Activated naive CD4-positive, alpha-beta T cell treated with anti-CD3 and anti-CD28 coated beads, Interleukin-2, amount 10 ng/mL, durations not matched to agents 7 days and 5 days (primary cell): ENCODE measurements around the gene KLK4.
A peak's percentile ranks its signal among the peaks of the same experiment; 100 is the strongest.

Source experiments
- CTCF ChIA-PET: fragments of 350-600 bp; sonication (Branson Sonifier 250); formaldehyde crosslinking; loops from one replicate; lab custom pipeline; 2021; ENCODE audit warnings: antibody characterized with exemption; lab: Charles Lee
- DNase-seq: peaks from one replicate; pipeline ENCODE4 v3.0.0-alpha.2; 2020
- H3K27ac Mint-ChIP-seq: one replicate; pipeline ENCODE4 v1.8.0; 2021; ENCODE audit warnings: mild to moderate bottlenecking, moderate library complexity, mixed read lengths
- H3K27me3 Mint-ChIP-seq: one replicate; pipeline ENCODE4 v1.8.0; 2021; ENCODE audit warnings: mild to moderate bottlenecking, mixed read lengths
- H3K36me3 Mint-ChIP-seq: one replicate; pipeline ENCODE4 v1.8.0; 2021; ENCODE audit warnings: mixed read lengths
- H3K4me1 Mint-ChIP-seq: one replicate; pipeline ENCODE4 v1.8.0; 2021; ENCODE audit warnings: mixed read lengths
- H3K4me3 Mint-ChIP-seq: one replicate; pipeline ENCODE4 v1.8.0; 2021; ENCODE audit warnings: mild to moderate bottlenecking, moderate library complexity, mixed read lengths
- H3K9me3 Mint-ChIP-seq: one replicate; pipeline ENCODE4 v1.8.0; 2021; ENCODE audit warnings: mixed read lengths

KLK4 gene

DNA sequence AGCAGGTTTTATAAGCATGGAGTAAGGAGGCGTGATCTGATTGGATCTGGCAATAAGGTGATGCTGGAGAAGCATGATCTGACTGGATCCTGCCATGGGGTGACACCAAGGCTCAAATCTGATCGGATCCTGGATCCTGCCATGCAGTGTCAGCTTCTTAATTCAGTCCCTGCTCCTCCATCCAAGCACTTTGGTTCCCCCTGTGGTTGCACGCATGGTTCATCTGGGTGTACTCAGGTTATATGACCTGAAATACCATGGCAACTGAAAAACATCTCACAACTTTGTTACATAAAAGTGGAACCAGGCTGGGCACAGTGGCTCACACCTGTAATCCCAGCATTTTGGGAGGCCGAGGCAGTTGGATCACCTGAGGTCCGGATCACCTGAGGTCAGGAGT lies 17.6 kb upstream of the KLK4 start:
- Mint-ChIP-seq H3K27ac (no peak overlapping the region), H3K36me3 (no peaks in the 10 kb centered on the region), H3K27me3 (peaks cover 21% of the 10 kb centered on the region), H3K4me1 (peaks cover 3% of the 10 kb centered on the region), H3K9me3 (no peaks in the 10 kb centered on the region), H3K4me3 (no peak overlapping the region)
- CTCF ChIA-PET, result interaction anchor here (1.0 kb wide), 1 partner anchor 168 kb away, joined by 3 read pairs; no protein-coding TSS in a partner anchor
- no peak for DNase-seq

DNA sequence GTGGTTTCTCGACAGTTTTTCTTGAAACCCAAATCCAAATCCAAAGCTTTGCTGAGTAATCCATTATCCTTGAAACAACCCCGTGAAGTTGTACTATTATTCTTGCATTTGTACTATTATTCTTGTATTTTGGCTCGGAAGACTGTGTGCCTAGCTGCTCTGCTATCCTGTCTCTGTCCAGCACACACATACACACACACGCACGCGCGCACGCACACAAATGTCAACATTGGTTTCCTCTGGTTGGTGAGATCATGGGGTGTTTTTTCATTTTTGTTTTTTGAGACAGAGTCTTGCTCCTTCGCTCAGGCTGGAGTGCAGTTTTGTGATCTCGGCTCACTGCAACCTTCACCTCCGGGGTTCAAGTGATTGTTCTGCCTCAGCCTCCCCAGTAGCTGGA lies 14.9 kb upstream of the KLK4 start:
- Mint-ChIP-seq H3K27me3 (peaks cover 26% of the 10 kb centered on the region), H3K36me3 (no peaks in the 10 kb centered on the region), H3K27ac (no peak overlapping the region), H3K9me3 (no peaks in the 10 kb centered on the region), H3K4me3 (no peak overlapping the region), H3K4me1 (peaks cover 11% of the 10 kb centered on the region)
- CTCF ChIA-PET, result interaction anchor here (0.8 kb wide), 1 partner anchor 170 kb away, joined by 3 read pairs; no protein-coding TSS in a partner anchor
- DNase-seq, result no peak

DNA sequence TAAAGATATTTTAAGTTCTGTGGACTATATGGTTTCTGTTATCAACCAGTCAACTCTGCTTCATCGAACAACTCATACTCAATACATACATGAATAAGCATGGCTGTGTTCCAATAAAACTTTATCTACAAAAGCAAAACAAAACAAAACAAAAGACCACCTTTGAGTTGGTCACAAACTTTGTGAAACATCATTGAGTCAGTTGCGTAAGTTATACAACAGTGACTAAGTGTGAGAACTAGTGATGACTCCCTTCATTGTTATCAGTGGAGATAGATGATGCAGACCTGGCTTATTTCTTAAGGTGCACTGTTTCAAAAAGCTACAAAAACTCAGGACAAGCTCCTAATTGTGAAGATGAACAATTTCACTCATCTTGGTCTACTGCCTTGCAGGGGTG lies 14.5 kb upstream of the KLK4 start:
- H3K4me1 Mint-ChIP-seq, result peaks cover 11% of the 10 kb centered on the region

GRCh38 chr19:50924586-50924985 lies 13.4 kb upstream of the KLK4 start:
- DNase-seq, result no peak
- Mint-ChIP-seq H3K27ac (no peak overlapping the region), H3K4me3 (no peak overlapping the region), H3K36me3 (no peaks in the 10 kb centered on the region), H3K9me3 (no peaks in the 10 kb centered on the region), H3K4me1 (peaks cover 8% of the 10 kb centered on the region), H3K27me3 (peaks cover 14% of the 10 kb centered on the region)
- CTCF ChIA-PET, result interaction anchor here (0.6 to 1.2 kb wide), 3 partner anchors 9 to 219 kb away, joined by 3 to 4 read pairs (median 3); no protein-coding TSS in a partner anchor

More for the DNA sequence above, 14.5 kb upstream of the KLK4 start:
- H3K27ac Mint-ChIP-seq, result no peak overlapping the region
- no peaks in the 10 kb centered on the region for H3K9me3 Mint-ChIP-seq
- peaks cover 22% of the 10 kb centered on the region for H3K27me3 Mint-ChIP-seq
- CTCF ChIA-PET, result interaction anchor here (0.8 to 1.2 kb wide), 2 partner anchors 171 kb away, joined by 3 read pairs; no protein-coding TSS in a partner anchor
- no peak overlapping the region for H3K4me3 Mint-ChIP-seq
- DNase-seq, result no peak
- H3K36me3 Mint-ChIP-seq, result no peaks in the 10 kb centered on the region

GRCh38 chr19:50922317-50922853 lies 11.2 kb upstream of the KLK4 start:
- no peaks in the 10 kb centered on the region for H3K9me3 Mint-ChIP-seq
- no peak overlapping the region for H3K27ac Mint-ChIP-seq
- peaks cover 8% of the 10 kb centered on the region for H3K4me1 Mint-ChIP-seq
- peak; percentile 84 for DNase-seq
- no peaks in the 10 kb centered on the region for H3K36me3 Mint-ChIP-seq
- H3K27me3 Mint-ChIP-seq, result peaks cover 11% of the 10 kb centered on the region
- CTCF ChIA-PET, result interaction anchor here (0.6 to 2.4 kb wide), 22 partner anchors 8 to 385 kb away, joined by 3 to 15 read pairs (median 4); partner anchors contain the start of genes ACP4, CLEC11A and KLK4
- H3K4me3 Mint-ChIP-seq, result no peak overlapping the region

- Mint-ChIP-seq H3K4me3 (no peak overlapping the region), H3K27me3 (peaks cover 17% of the 10 kb centered on the region), H3K27ac (no peak overlapping the region), H3K4me1 (peaks cover 8% of the 10 kb centered on the region), H3K36me3 (no peaks in the 10 kb centered on the region), H3K9me3 (no peaks in the 10 kb centered on the region)
- no peak for DNase-seq
- CTCF ChIA-PET, result interaction anchor here (0.6 to 2.4 kb wide), 23 partner anchors 9 to 384 kb away, joined by 3 to 15 read pairs (median 4); partner anchors contain the start of genes ACP4, CLEC11A and KLK4
Measured at GRCh38 chr19:50921426-50922316, 10.5 kb upstream of the KLK4 start.

GRCh38 chr19:50916069-50916468 lies 4.9 kb upstream of the KLK4 start:
- H3K9me3 Mint-ChIP-seq, result no peaks in the 10 kb centered on the region

DNA sequence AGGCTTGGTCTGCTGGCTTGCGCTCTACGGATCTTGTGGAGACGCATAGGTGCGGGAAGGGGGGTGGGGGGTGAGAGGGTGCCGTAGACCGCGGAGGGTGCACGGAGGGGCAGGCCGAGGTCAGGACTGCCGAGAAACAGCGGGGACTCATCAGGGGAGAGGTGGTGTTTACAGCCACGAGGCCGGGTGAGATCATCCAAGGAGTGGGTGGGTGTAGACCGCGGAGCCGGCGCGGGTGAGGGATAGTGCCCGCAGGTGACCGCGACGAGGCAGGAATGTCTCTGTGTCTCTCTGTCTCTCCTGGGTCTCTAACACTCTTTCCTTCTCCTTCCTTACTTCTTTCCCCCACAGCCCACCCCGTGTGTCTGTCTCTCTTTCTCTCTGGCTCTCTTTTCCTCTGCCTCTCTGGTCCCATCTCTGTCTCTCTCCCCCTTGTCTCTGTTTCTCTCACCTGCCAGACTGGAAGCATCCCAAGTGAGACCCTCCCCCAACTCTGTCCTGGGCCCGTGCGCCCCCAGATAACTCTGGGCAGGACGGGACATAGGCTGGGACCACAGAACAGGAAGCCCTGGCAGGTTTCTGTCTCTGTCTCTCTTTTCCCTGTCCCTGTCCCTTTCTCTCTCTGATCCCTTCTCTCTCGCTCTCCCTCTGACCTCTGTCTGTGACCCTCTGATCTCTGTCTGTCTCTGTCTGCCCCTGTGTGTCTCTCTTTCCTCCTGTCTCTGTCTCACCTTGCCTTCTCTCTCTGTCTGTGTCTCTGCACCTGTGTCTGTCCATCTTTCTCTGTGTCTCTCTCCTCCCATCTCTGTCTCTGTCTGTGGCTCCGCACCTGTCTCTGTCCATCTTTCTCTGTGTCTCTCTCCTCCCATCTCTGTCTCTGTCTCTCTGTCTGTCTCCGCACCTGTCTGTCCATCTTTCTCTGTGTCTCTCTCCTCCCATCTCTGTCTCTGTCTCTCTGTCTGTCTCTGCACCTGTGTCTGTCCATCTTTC lies 1.8 kb upstream of the KLK4 start:
- H3K4me3 Mint-ChIP-seq, result no peak overlapping the region
- H3K36me3 Mint-ChIP-seq, result no peaks in the 10 kb centered on the region
- H3K27ac Mint-ChIP-seq, result no peak overlapping the region
- DNase-seq, result no peak
- no peaks in the 10 kb centered on the region for H3K9me3 Mint-ChIP-seq
- H3K27me3 Mint-ChIP-seq, result peaks cover 6% of the 10 kb centered on the region
- CTCF ChIA-PET, result no interaction called here
- H3K4me1 Mint-ChIP-seq, result peaks cover 3% of the 10 kb centered on the region

More at GRCh38 chr19:50916069-50916468, 4.9 kb upstream of the KLK4 start:
- Mint-ChIP-seq H3K4me3 (no peak overlapping the region), H3K36me3 (no peaks in the 10 kb centered on the region), H3K27me3 (peaks cover 6% of the 10 kb centered on the region), H3K4me1 (no peaks in the 10 kb centered on the region), H3K27ac (no peak overlapping the region)
- CTCF ChIA-PET, result no interaction called here
- no peak for DNase-seq

- Mint-ChIP-seq H3K27me3 (peaks cover 9% of the 10 kb centered on the region), H3K4me3 (no peak overlapping the region), H3K9me3 (no peaks in the 10 kb centered on the region), H3K27ac (no peak overlapping the region), H3K36me3 (no peaks in the 10 kb centered on the region), H3K4me1 (peaks cover 3% of the 10 kb centered on the region)
- CTCF ChIA-PET, result interaction anchor here (1.9 kb wide), 1 partner anchor 10 kb away, joined by 8 read pairs; no protein-coding TSS in a partner anchor
- DNase-seq, result no peak
Measured at GRCh38 chr19:50912102-50912599, 956 bp upstream of the KLK4 start.

GRCh38 chr19:50910722-50911121 lies 473 bp downstream of the KLK4 start:
- peaks cover 14% of the 10 kb centered on the region for H3K27me3 Mint-ChIP-seq
- no peak for DNase-seq
- H3K36me3 Mint-ChIP-seq, result no peaks in the 10 kb centered on the region
- CTCF ChIA-PET, result interaction anchor here (1.9 kb wide), 1 partner anchor 11 kb away, joined by 8 read pairs; no protein-coding TSS in a partner anchor
- H3K9me3 Mint-ChIP-seq, result no peaks in the 10 kb centered on the region
- H3K4me3 Mint-ChIP-seq, result no peak overlapping the region
- peaks cover 3% of the 10 kb centered on the region for H3K4me1 Mint-ChIP-seq
- H3K27ac Mint-ChIP-seq, result no peak overlapping the region

DNA sequence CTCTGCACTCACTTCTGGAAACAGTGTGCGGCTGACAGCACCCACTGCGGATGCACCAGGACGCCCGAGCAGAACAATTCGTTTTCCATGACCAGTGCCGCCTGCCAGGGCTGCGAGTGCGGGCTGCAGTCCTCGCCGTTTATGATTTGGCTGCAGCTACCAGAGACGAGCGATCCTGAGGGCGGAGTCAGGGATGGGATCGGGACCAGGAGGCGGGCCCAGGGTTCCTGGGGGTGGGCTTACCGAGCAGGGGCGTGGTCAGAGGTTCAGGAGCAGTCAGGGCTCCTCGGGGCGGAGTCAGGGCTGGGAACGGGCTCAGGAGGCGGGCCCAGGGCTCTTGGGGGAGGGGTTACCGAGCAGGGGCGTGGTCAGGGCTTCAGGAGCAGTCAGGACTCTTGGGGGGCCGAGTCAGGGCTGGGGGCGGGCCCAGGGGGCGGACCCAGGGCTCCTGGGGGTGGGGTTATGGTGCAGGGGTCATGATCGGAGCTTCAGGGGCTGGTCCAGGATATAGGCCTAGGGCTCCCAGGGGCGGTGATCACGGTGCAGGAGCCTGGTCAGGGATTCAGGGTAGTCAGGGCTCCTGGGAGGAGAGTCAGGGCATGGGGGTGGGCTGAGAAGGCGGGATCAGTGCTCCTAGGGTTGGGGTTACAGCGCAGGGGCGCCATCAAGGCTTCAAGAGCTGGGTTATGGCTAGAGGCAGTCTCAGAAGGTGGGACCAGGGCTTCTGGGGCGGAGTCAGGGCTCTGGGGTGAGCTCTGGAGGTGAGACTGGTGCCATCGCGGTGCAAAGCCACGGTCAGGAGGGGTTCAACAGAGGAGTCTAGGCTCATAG lies 1.7 kb downstream of the KLK4 start:
- Mint-ChIP-seq H3K9me3 (no peaks in the 10 kb centered on the region), H3K4me3 (no peak overlapping the region), H3K36me3 (no peaks in the 10 kb centered on the region), H3K27ac (no peak overlapping the region), H3K4me1 (peaks cover 3% of the 10 kb centered on the region), H3K27me3 (peaks cover 14% of the 10 kb centered on the region)
- CTCF ChIA-PET, result interaction anchor here (1.4 kb wide), 1 partner anchor 13 kb away, joined by 7 read pairs; no protein-coding TSS in a partner anchor
- DNase-seq, result peak; percentile 46

DNA sequence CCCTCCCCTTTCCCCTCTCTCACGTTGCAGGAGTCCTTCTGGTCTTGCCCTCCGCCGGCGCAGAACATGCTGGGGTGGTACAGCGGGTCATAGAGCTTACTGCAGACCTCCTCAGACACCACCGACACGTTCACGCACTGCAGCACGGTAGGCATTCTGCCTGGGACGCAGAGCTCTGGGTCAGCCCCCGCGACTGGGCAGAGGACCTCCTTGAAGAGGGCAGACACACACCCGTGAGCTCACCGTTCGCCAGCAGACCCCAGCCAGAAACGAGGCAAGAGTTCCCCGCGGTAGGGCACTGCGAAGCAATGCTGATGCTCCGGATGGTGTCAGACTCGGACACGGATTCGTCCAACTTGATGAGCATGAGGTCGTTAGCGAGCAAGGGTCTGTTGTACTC lies 2.9 kb downstream of the KLK4 start:
- Mint-ChIP-seq H3K4me3 (no peak overlapping the region), H3K4me1 (peaks cover 3% of the 10 kb centered on the region), H3K36me3 (no peaks in the 10 kb centered on the region), H3K27me3 (peaks cover 14% of the 10 kb centered on the region), H3K9me3 (no peaks in the 10 kb centered on the region), H3K27ac (no peak overlapping the region)
- no peak for DNase-seq
- CTCF ChIA-PET, result interaction anchor here (1.4 kb wide), 1 partner anchor 14 kb away, joined by 7 read pairs; no protein-coding TSS in a partner anchor
